Measurements from ENCODE around the gene NTRK3. TPM values are rescaled to one million over a fixed set of nuclear protein-coding genes. Genes with fewer than 3 reads are reported as not detected.

NTRK3 gene
- total and polyA plus RNA-seq, 2 donors (not counting 3 experiments of a cell fraction or from before 2014, with no cell fraction given) = not detected

GRCh38 chr15:88089731-88090130 is 166.8 kb downstream of the NTRK3 start:
- Histone ChIP-seq H2AFZ (ENCODE audit: low read depth, low read length) (no peak overlapping the region), H3K9me3 (replicated peaks; ENCODE audit: control insufficient read depth, insufficient read depth, low read length) (peaks cover 5% of the 10 kb centered on the region), H3K27ac (ENCODE audit: insufficient read depth, low read depth, low read length) (no peak overlapping the region), H4K20me1 (replicated peaks; ENCODE audit: control insufficient read depth, extremely low read depth, insufficient read depth, low read length) (no peaks in the 10 kb centered on the region), H3K4me3 (replicated peaks in 1 of 3; ENCODE audit: insufficient read depth in 1 of 3, low read depth in 1 of 3, low read length in 3 of 3) (no peak overlapping the region), H3K9ac (replicated peaks; ENCODE audit: extremely low read depth, insufficient read depth, low read length) (no peak overlapping the region), H3K4me2 (ENCODE audit: insufficient read depth, low read length) (no peak overlapping the region), H3K36me3 (ENCODE audit: control insufficient read depth in 2 of 2, extremely low read depth in 1 of 2, insufficient read depth in 2 of 2, low read length in 2 of 2) (no peaks in the 10 kb centered on the region), H3K9me1 (replicated peaks; ENCODE audit: control insufficient read depth, extremely low read depth, insufficient read depth, low read length) (no peaks in the 10 kb centered on the region), H3K27me3 (ENCODE audit: control insufficient read depth in 2 of 2, insufficient read depth in 2 of 2, low read length in 2 of 2) (no peaks in the 10 kb centered on the region), H3K79me2 (ENCODE audit: control insufficient read depth, insufficient read depth, low read length) (no peaks in the 10 kb centered on the region), H3K4me1 (ENCODE audit: control insufficient read depth, extremely low read depth, insufficient read depth, low read length) (no peaks in the 10 kb centered on the region)
- FAIRE-seq = no peak
- DNase-seq (ENCODE audit: low read depth, low spot score) = no peak
- intact Hi-C loops (cut with micrococcal nuclease) = no loop called here
- ChIA-PET CTCF (no interaction called here), POLR2A (no interaction called here)
- no TSS peak for BruUV-seq (replicated peaks)
- no peak for TF ChIP-seq JUN (IDR thresholded peaks at IDR 0.05; ENCODE audit: borderline replicate concordance, insufficient read depth, insufficient read length, low read depth)
- TF ChIP-seq MAX (IDR thresholded peaks at IDR 0.05; ENCODE audit: insufficient read depth, insufficient read length) = no peak
- no peak for TF ChIP-seq EZH2 (IDR thresholded peaks at IDR 0.05; ENCODE audit: borderline replicate concordance, low read depth, low read length, severe bottlenecking)
- TF ChIP-seq GATA2 (IDR thresholded peaks at IDR 0.05; ENCODE audit: insufficient read depth, insufficient read length, low read depth, low read length) = no peak
- TF ChIP-seq CTCF (IDR thresholded peaks at IDR 0.05; ENCODE audit: extremely low read depth in 1 of 2, insufficient read depth in 1 of 2, low read depth in 1 of 2, low read length in 2 of 2) = no peak
- TF ChIP-seq FOS (IDR thresholded peaks at IDR 0.05; ENCODE audit: borderline replicate concordance, insufficient read depth, low read length) = no peak
- TF ChIP-seq POLR2AphosphoS5 (IDR thresholded peaks at IDR 0.05; ENCODE audit: insufficient read depth, low read depth, low read length) = no peak
- TF ChIP-seq MYC (IDR thresholded peaks at IDR 0.05; ENCODE audit: low read depth, low read length) = no peak
- TF ChIP-seq POLR2A (IDR thresholded peaks at IDR 0.05; ENCODE audit: low read depth, low read length) = no peak
- dilution Hi-C loops (cut with MboI; ENCODE audit: extremely low pct_ligation_motif_present, low sequenced_read_pairs) = no loop called here

Data from endothelial cell of umbilical vein (primary cell).